GM21723 (cell line): ENCODE measurements around the gene PLG.
"Not testable (repeated sequence)": the region's sequence is repeated elsewhere in the genome, so short reads cannot be mapped to it uniquely, and the experiment has no call there.

ENCODE experiments used
- ATAC-seq: cut with Tn5 transposase; IDR thresholded peaks from one replicate; pipeline ENCODE4 v1.9.1; 2021; ENCODE audit warnings: mild to moderate bottlenecking, moderate library complexity; ENCODE audit not compliant: unreplicated experiment

Gene PLG

GRCh38 chr6:160701918-160702680, at the start of gene PLG:
PLG (plus strand) TSS chr6:160702244; CDS start chr6:160702305, 61 bp downstream.
- ATAC-seq = not testable (repeated sequence)

- no peak for ATAC-seq
These were observed 42.5 kb upstream of the PLG start for GRCh38 chr6:160659562-160659961.

- ATAC-seq = no peak
These were observed 40.8 kb upstream of the PLG start for GRCh38 chr6:160661216-160661615.

GRCh38 chr6:160662429-160662828, 39.6 kb upstream of the PLG start:
- ATAC-seq = no peak

GRCh38 chr6:160662842-160663241, 39.2 kb upstream of the PLG start:
- no peak for ATAC-seq

GRCh38 chr6:160664198-160664597, 37.8 kb upstream of the PLG start, which contains the start of gene LPA:
LPA (minus strand) TSS chr6:160664275; CDS start chr6:160664214, 61 bp downstream.
- ATAC-seq = not testable (repeated sequence)

- ATAC-seq = peak; percentile 83
These were observed 34.2 kb upstream of the PLG start for GRCh38 chr6:160667639-160668481.

- no peak for ATAC-seq
These were observed 33.5 kb upstream of the PLG start for GRCh38 chr6:160668589-160668988.

GRCh38 chr6:160676418-160676817, 25.6 kb upstream of the PLG start:
- not testable (repeated sequence) for ATAC-seq

GRCh38 chr6:160678230-160678629, 23.8 kb upstream of the PLG start:
- ATAC-seq = no peak

GRCh38 chr6:160678744-160679401, 23.2 kb upstream of the PLG start:
- no peak for ATAC-seq

- no peak for ATAC-seq
These were observed 22.7 kb upstream of the PLG start for GRCh38 chr6:160679402-160679769.

- not testable (repeated sequence) for ATAC-seq
These were observed 16.8 kb upstream of the PLG start for GRCh38 chr6:160685101-160685761.

GRCh38 chr6:160685762-160686450, 16.1 kb upstream of the PLG start:
- ATAC-seq = no peak

GRCh38 chr6:160690458-160690857, 11.6 kb upstream of the PLG start:
- ATAC-seq = no peak

- no peak for ATAC-seq
These were observed 10.4 kb upstream of the PLG start for GRCh38 chr6:160691617-160692016.

GRCh38 chr6:160692369-160692959, 9.6 kb upstream of the PLG start:
- ATAC-seq = no peak

GRCh38 chr6:160695025-160695424, 7.0 kb upstream of the PLG start:
- not testable (repeated sequence) for ATAC-seq

GRCh38 chr6:160695622-160696021, 6.4 kb upstream of the PLG start:
- not testable (repeated sequence) for ATAC-seq

- not testable (repeated sequence) for ATAC-seq
These were observed 5.2 kb upstream of the PLG start for GRCh38 chr6:160696884-160697283.
